Stimulated activated CD4-positive, alpha-beta T cell treated with anti-CD3 and anti-CD28 coated beads, Interleukin-4, amount 100 ng/mL, for 48 hours (primary cell): ENCODE data around the gene DEPDC4.
"Not testable (repeated sequence)": the region's sequence is repeated elsewhere in the genome, so short reads cannot be mapped to it uniquely, and the experiment has no call there.

Experiments used
- DNase-seq, 2 donors: peaks; one replicate each; pipeline ENCODE4 v3.0.0-alpha.2; 2020; ENCODE audit warnings: low read depth in 2 of 2

The DEPDC4 gene

GRCh38 chr12:100266835-100267602 lies at the start of gene DEPDC4, which contains the start of gene SCYL2:
DEPDC4 (minus strand) TSS chr12:100267079; CDS start chr12:100267076, 3 bp downstream.
SCYL2 (plus strand) TSS chr12:100267177; CDS start chr12:100282971, 15,794 bp downstream.
- DNase-seq, result peak; percentile 84 to 90

DNA sequence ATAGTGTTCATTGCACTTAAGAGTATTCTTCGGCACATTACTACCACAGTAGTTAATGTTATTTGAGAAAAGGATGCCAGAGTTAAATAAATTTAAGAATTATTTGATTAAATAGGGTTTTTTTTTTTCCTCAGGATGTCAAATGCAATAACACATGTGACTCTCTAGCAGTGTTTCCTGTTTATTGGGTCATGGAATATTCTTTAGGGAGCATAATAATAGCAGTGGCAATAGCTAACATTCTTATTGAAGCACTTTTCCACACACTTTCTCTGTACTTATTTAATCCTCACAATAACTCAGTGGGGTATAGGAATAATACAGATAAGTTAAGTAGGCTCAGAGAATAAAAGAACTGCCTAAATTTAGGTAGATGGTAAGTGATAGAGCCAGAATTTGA lies 44.4 kb upstream of the DEPDC4 start:
- no peak for DNase-seq

DNA sequence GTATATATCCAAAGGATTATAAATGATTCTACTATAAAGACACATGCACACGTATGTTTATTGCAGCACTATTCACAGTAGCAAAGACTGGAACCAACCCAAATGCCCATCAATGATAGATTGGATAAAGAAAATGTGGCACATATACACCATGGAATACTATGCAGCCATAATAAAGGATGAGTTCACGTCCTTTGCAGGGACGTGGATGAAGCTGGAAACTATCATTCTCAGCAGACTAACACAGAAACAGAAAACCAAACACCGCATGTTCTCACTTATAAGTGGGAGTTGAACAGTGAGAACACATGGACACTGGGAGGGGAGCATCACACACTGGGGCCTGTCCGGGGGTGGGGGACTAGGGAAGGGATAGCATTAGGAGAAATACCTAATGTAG lies 41.3 kb upstream of the DEPDC4 start:
- not testable (repeated sequence) for DNase-seq

DNA sequence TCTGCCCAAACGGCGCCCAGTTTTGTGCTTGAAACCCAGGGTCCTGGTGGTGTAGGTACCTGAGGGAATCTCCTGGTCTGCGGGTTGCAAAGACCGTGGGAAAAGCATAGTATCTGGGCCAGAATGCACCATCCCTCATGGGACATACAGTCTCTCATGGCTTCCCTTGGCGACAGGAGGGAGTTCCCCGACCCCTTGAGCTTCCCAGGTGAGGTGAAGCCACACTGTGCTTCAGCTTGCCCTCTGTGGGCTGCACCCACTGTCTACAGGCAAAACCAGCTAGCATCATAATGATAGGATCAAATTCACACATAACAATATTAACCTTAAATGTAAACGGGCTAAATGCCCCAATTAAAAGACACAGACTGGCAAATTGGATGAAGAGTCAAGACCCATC lies 37.5 kb upstream of the DEPDC4 start:
- not testable (repeated sequence) for DNase-seq

- no peak for DNase-seq
These were observed 37.0 kb upstream of the DEPDC4 start for GRCh38 chr12:100303831-100304230.

- DNase-seq, result no peak
These were observed 35.2 kb upstream of the DEPDC4 start for GRCh38 chr12:100302081-100302480.

- DNase-seq, result no peak
These were observed 29.1 kb upstream of the DEPDC4 start for GRCh38 chr12:100295764-100296555.

GRCh38 chr12:100294366-100294765 lies 27.5 kb upstream of the DEPDC4 start:
- DNase-seq, result not testable (repeated sequence)

- DNase-seq, result no peak
These were observed 26.1 kb upstream of the DEPDC4 start for GRCh38 chr12:100293017-100293416.

GRCh38 chr12:100290016-100290415 lies 23.1 kb upstream of the DEPDC4 start:
- DNase-seq, result no peak

DNA sequence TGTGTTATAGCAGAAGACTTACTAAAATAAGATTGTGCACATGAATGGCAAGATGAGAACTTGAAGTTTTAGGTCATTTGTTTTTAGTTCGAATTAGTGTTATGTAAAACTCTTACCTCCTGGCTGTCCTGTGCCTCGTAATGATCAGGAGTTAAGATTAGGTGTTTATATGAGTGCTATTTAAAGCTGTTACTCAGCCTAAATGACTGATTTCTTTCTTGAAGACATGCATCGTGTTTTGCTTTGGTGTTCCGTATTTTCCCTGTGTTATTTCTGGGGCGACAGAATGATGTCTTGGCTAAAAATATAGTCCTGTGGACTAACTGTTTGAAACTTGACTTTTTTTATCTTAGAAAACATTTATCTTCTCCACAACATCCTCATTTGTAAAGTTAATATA lies 22.2 kb upstream of the DEPDC4 start:
- DNase-seq, result no peak

GRCh38 chr12:100284556-100284955 lies 17.7 kb upstream of the DEPDC4 start:
- DNase-seq, result not testable (repeated sequence)

- DNase-seq, result no peak
These were observed 12.8 kb upstream of the DEPDC4 start for GRCh38 chr12:100279607-100280244.

- DNase-seq, result no peak
These were observed 12.3 kb upstream of the DEPDC4 start for GRCh38 chr12:100279159-100279558.

DNA sequence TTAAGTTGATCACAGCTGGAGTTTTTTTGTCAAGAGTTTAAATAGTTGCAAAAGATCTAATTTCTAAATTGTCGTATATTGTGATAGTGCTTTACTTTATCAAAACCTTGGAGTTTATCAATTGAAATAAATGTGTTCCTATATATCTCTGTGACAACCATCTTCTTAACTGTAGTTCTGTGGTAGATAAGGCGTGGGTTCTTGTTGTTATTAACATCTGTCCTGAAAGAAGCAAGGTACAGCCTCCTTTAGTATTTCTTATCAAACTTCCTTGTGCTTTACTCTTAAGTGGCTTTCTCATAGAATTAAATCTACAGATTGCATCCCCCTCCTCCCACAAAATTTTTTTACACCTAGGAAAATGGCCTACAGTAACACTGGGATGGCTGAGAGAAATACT lies 7.4 kb upstream of the DEPDC4 start:
- no peak for DNase-seq

GRCh38 chr12:100273782-100274181 lies 6.9 kb upstream of the DEPDC4 start:
- no peak for DNase-seq

DNA sequence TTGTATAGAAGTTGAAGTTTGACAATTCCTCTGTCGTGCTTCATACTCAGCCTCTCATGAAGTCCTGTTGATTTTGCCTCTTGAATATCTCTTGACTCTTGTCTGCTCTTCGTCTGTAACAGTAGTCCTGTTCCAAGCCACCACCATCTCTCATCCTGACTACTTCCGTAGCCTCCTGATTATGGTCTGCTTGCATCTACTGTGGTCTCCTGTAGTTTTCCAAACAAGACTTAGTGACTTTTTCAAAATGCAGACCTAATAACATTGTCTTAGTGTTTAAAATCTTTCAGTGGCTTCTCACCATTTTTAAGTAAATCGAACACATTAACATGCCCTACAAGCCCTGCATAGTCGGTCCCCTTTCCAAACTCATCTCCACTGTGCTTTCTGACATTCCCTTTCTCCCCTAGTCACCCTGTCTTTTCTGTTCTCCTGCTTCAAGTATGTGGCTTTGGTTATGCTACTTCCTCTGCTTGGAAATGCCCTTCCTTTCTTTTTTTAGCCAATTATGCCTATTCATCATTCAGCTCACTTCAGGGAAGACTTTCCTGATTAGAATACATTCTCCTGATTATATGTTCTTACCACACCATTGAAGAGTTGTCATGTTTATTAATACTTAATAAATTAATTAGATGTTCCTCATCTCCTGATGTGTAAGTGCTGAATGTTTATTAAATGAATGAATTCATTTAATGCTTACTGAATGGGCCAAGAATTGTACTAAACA lies 2.1 kb upstream of the DEPDC4 start:
- DNase-seq, result no peak

- peak in 1 of 2 donors; percentile 8 for DNase-seq
These were observed 863 bp upstream of the DEPDC4 start for GRCh38 chr12:100267603-100268281.

GRCh38 chr12:100266585-100266834 lies 369 bp downstream of the DEPDC4 start:
- DNase-seq, result peak; percentile 93 to 96

DNA sequence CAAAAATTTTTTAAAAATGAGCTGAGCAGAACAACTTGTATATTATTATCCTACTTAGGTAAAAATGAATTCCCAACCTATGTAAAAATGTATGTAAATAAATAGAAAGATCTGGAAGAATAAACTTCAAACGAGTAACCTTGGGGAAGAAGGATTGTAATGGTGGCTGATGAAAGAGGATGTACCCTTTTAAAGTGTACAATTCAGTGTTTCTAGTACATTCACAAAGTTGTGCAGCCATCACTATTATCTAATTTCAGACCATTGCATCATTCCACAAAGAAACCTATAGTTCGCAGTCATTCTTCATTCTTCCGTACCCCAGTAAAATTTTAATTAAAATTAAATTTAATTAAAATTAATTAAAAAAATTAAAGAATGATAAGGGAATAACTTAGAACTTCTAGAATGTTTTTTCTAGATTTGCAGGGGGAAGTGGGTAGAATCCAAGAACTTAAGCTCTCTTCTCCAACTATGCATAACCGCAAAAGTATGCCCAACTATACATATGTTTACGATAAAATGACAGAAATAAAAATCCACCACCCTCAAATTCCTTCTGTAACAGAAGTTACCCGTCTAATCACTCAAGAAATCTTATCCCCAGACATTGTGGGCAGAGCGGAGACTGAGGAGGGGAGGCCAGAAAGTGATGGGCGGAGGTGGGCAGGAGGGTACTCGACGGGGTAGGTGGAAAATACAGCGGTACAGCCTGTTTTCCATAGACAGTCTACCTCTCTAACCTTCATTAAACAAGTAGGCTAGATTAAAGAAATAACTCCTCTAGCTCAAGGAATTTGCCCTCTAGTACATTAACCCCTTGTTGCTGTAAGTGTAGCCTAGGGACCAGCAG lies 921 bp downstream of the DEPDC4 start:
- no peak for DNase-seq
